Activated CD4-positive, alpha-beta T cell treated with anti-CD3 and anti-CD28 coated beads, Interleukin-2, Interleukin-4, amounts not matched to agents 100 ng/mL and 50 ng/mL, durations not matched to agents 16 hours and 8 hours (primary cell): ENCODE results near the gene ATP13A1.

Source experiments
- DNase-seq: peaks from one replicate; pipeline ENCODE4 v3.0.0-alpha.2; 2020; ENCODE audit warnings: low spot score

ATP13A1 gene

DNA sequence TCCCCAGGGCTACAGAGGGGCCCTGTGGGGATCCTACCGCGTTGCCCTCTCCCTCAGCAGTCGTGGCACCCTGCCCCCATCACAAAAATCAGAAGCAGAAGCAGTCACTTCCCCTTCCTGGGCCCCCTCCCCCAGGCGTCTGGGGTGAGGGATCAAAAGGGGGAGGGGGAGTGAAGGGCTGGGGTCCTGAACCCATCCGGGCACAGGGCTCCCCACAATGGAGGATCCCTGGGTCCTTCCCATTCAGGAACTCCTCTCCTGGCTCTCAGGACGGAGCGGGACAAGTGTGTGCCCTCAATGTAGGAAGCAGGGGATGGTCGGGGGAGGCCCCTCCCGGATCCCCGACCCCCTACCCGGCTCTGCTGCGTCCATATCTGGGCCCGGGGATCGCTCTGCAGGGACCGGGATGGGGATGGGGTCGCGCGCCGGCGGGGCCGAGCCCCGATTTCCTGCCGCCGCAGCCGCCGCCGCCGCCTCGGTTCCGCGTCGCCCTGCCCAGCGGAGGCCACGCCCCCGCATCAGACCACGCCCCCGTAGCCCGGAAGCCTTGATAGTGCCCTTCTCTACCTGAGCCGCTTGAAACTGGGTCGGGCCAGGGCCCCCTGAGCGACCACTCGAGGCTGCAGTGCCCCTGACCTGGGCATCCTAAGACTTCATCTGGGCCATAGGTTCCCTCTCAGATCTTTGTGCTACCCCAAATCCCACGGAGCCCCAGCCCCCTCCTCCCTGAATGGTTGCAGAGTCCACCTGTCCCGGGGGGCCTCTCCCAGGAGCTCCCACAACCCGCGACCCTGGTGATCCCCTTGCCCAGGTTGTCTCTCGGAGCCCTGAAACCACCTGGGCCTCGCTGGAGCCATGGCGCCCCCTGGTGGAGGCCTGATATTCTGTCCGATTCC, 20.1 kb downstream of the ATP13A1 start, which contains the start of gene GMIP:
Gene GMIP, minus strand, starts transcription at position 500 of the 896 bp plus-strand sequence. Its CDS starts 128 bp downstream, at position 372.
- peak; percentile 86 for DNase-seq

DNA sequence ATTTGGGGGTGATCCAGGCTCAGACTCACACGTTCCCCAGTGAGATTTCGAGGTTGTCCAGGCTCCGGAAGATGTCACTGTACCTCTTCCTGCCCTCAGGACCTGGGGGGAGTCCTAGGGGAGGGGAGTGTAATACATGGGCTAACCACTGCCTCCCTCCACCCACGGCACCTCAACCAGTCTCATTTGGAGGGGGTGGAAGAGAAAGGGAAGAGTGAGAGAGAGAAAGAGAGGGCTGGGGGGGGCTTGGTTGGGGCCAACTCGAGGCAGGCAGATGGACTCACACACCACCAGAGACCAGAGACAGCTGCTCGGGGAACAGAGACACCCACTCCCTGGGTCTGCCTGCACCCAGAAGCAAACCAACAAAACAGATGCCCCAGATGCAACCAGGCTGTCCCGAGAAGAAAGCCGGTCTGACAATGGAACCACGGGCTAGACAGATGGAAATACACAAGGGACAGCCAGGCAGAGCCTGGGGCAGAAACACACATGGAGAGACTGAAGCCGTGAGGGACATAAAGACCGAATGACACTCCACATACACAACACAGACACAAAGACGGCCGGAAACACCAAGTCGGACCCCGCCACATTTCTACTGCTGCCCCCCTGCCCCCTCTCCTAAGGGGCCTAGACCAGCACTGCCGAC, 20.8 kb downstream of the ATP13A1 start:
- DNase-seq, result peak; percentile 42

DNA sequence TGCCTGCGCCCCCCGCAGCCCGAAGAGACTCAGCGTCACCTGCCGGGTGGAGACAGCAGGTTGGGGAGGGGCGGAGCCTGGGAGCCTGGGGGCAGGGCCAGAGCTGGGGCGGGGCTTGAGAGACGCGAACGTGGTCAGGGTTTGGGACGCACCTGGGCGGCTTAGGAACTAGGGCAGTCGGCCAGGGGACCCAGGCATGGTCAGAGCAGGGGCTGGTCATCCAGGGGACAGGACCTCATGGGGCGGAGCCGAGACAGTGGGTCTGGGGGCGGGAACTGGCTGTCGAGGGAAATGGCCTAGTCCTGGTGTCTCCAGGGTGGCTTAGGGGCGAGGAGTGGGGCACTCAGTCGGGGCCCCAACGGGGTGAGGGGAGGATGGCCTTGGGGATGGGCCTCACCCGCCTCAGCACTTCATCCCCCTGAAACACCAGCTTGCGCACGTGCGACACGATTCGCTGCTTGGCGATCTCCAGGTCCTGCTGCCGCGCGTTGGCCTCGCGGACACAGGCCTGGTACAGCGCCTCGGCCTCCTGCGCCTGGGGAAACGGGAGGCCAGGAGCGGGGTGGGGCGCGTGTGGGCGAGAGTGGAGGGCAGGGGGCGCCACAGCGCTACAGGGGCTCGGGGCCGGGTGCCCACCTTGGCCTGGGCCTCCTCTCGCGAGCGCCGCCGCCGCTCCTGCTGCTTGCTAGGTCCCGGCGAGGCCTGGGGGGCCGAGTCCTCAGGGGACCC, 25.8 kb downstream of the ATP13A1 start:
- DNase-seq, result no peak

DNA sequence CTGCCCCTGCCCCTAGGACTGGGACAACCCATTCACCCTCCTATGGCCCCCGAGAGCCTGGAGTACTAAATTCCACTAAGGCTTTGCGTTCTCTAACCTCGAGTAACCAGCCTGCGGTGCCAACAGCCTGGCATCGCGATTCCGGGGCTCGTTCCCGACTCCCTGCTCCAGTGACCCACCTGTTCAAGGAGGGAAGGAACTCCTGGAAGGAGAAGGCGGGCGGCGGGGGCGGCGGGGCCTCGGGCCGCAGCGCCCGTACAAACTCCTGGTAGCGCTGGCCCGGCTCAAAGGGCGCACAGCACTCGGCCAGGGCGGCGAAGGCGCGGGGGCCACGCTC, 26.3 kb downstream of the ATP13A1 start:
- DNase-seq, result no peak

DNA sequence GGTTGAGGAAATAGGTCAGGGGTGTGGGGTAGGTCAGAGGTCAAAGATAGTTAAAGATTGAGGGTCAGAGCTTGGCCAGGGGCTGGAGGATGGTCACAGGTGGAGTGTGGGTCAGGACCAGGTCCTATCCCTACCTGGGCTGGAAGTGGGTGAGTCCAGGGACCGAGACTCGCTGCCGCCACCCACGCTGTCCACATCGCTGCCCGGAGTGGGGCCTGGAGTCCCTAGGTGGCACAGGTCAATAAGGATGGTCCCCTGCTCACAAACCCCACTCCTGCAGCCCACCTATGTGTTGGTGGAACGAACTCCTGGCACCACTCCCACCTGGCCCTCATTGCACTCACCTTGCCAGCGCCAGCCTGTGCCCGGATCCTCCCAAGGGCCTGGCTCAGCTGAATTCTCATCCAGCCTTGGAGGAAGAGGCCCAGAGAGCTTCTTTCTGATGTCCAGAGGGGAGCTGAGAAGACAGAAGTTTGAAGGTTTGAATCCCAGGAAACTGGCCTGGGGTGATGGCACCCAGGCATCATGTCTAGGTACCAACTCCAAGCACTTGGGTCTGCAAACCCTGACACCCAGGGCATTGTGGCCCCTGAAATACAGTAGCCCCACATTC, 26.8 kb downstream of the ATP13A1 start:
- DNase-seq, result no peak

DNA sequence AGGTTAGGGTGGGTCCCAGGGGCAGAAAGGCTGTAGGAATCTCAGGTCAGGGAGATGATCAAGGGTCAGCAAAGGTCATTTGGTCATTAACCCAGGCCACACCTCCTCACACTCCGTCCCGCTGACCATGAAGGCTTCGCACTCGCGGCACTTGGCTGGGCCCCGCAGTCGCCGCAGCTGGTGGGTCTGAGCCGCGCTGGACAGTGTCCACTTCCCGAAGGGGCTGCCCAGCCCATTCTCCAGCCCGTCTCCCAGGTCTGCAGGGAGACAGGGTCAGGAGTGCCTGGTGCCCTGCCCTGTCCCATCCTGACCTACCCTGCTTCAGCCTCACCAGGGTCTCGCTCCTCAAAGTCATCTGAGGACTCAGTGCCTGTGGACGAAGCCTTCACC, 28.2 kb downstream of the ATP13A1 start:
- no peak for DNase-seq

DNA sequence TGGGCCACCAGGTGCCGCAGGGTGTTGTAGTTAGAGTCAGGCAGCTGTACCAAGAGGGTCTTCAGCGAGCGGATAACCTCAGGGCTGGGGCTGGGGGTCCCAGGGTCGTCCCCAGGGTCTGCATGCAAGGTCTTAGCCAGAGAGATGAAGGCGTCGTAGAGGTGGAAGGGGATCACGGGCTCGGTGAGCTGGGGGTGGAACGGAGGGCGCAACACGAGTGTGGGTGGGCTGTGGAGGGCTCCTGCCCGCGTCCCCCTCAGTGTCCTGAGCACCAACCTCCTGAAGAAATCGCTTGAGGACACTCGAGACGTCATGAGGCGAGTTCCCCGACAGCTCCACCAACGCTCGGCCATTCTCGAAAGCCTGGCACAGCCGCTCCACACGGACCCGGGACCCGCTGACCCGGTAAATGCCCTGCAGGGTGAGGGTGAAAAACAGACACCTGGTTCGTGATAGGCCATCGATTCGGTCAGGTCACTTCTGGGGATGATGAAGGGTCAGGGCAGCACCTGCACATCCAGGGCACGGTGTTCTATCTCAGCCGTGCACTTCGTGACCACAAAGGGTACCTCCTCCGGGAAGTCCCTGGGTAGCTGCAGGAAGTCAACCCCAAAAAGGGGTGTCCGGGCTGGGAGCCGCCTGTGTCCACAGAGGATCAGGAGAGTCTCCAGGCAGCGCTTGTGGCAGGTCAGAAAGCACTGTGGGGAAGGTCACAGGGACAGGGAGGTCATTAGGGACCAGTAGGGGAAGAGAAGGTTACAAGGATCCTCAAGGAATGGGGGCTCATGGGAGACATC, 28.8 kb downstream of the ATP13A1 start:
- DNase-seq, result no peak

DNA sequence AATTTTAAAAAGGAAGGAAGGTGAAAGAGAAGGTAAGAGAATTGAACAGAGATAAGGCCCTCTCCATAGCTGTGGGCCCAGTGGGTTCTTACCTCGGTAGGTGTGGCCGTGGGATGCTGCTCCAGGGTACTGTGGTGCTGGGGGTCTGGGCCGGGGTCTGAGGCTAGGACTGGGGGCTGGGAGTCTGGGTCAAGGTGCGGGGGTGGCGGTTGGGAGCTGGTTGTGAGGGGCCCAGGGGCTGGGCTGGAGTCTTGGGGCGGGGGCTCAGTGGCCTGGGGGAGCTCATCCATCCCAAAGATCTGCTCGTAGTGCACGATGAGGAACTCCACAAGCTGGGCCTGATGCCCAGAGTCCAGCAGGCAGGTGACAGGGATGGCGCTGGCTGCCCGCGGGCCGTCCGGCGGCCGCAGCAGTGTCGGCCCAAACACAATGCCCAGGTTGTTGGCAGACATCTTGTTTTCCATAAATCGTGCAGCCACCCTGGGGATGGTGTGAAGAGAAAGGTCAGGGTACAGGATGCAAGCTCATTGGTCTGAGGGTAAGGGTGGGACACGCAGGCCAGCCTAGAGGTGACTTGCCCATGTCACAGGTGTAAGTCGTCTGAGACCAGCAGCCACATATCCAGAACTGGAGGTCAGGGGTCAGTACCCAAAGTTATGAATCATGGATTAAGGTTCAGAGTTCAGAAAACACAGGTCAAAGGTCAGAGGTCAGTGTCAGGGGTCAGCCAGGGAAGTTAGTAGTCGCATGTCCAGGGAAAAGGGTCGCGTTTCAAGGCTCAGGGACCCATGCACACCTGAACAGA, 29.6 kb downstream of the ATP13A1 start:
- no peak for DNase-seq

DNA sequence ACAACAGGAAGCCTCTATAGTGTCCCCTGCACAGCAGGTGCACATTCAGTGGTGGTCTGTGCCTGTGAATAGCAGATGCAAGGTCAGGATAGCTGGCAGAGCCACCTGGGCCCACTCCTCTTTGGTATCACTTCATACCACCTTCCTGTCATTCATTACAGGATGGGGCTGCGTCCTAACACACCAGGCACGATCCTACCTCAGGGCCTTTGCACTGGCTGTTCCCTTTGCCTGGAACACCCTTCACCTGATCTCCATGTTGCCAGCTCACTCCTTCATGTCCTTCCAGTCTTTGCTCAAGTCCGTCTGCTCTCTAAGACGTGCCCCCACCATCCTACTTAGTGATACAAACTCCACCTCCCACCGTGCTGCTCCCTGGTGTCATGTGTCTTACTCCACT, 30.8 kb downstream of the ATP13A1 start:
- DNase-seq, result no peak

DNA sequence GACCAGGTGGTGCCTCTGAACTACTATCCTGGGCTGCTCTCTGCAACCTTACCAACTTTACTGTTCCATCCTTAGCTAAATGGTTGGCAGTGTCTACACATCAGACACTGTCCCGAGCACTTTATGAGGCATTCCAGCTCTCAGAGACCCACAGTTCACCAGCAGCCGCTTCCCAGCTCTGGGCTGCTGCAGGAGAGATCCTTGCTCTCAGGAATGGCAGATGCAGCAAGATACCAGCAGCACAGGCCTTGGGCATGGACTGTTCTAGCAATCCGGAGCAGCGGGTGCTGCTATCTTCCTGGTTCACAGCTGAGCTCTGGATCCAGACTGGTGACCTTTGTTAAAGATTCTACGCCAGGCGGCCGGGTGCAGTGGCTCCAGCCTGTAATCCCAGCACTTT, 32.1 kb downstream of the ATP13A1 start:
- DNase-seq, result no peak

DNA sequence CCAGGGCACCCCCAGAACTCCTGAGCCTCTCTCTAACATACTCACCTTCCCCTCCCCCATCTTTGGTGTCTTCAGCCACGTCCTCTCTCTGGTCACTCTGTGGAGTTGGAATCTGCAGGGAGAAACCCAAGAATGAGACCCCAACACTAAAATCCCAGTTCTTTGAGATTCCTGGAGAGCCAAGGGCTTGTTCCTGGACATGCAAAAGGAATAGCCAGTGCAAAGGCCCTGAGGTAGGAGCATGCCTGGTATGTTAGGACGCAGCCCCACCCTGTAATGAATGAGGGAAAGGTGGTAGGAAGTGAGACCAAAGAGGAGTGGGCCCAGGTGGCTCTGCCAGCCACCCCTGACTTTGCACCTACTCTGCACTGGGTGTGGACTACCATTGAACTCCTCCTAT, 33.0 kb downstream of the ATP13A1 start:
- no peak for DNase-seq

DNA sequence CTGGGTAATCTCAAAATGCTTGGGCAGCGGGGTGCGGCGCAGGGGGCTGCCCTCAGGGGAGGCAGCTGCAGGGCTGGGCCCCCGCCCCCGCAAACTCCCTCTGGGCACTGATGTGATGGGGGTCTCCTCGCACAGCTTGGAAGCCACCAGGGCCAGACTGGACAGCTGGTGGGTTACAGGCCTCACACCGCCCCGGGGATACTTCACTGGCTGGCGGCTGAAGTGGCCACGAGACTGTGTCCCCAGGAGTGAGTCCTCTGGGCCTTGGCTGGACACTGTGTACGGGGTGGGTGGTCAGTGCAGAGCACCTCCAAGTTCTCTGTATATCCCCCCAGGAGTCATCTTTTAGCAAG, 33.4 kb downstream of the ATP13A1 start:
- no peak for DNase-seq

DNA sequence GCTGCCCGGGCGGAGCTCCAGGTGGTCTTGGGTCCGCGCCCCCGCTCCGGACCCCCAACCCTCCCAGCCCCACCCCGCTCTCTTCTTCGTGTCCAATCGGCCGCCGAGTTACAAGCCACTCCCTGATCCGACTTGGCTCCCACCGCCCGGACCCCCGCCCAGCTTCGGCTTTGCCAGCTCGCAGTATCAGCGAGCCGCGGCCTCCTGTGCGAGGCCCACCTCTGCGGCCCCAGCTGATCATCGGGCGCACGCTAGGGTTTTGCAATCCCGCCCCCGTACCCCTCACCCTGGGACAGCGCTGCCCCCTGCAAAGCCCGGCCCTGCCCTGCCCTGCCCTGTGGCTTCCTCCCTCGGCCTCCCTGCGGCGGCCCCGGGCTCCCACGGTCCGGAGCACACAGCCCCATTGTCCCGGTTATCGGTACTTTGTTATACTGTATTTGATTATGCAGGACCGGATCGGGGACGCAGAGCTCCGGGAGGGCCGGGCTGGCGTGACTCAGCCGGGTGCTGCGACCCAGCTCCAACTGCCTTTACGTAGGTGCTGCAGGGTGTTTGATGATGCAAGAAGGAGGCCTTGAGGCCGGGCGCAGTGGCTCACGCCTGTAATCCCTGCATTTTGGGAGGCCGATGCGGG, 34.9 kb downstream of the ATP13A1 start:
- peak; percentile 16 for DNase-seq

DNA sequence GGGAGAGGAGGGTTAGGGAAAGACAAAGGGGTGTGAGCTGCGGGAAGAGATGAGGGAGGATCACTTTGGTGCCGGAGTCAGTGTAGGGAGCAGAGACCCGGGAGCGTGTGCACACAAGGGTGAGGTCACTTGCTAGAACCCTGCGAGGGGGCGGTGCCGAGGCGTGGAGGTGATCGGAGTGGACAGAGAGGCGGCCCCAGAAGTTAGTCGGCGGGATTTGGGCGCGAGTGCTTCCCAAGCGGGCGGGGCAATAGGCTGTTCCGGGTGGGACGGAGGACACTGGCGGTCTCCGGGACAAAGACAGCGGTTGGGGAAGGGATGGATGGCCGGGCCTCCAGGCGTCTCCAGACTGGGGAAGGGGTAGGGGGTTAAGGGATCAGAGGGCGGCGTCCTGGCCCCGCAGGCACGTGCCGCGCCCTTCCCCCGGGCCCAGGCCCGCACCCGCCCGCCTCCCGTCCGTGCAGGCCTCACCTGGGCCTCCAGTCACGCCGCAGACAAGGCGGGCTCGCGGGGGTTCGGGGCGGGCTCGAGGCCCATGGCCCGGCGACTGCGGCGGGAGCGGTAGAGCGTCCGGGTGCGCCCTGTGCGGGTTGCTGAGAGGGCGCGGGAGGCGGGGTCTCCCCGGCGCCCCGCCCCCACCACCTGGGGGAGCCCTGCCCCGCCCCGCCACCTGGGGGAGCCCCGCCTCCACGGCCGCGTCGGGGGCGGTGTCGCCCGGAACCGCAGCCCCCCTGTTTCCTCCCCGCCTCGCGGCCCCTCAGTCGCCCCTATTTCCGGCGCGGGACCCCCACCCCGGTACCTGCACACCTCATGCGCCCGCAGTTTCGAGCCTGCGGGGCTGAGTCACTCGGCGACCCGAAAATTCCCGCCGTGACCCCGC, 35.6 kb downstream of the ATP13A1 start, which contains the start of gene LPAR2:
Gene LPAR2, minus strand, starts transcription at position 600 of the 880 bp plus-strand sequence. CDS start 945 bp downstream, outside the sequence.
- DNase-seq, result peak; percentile 57

DNA sequence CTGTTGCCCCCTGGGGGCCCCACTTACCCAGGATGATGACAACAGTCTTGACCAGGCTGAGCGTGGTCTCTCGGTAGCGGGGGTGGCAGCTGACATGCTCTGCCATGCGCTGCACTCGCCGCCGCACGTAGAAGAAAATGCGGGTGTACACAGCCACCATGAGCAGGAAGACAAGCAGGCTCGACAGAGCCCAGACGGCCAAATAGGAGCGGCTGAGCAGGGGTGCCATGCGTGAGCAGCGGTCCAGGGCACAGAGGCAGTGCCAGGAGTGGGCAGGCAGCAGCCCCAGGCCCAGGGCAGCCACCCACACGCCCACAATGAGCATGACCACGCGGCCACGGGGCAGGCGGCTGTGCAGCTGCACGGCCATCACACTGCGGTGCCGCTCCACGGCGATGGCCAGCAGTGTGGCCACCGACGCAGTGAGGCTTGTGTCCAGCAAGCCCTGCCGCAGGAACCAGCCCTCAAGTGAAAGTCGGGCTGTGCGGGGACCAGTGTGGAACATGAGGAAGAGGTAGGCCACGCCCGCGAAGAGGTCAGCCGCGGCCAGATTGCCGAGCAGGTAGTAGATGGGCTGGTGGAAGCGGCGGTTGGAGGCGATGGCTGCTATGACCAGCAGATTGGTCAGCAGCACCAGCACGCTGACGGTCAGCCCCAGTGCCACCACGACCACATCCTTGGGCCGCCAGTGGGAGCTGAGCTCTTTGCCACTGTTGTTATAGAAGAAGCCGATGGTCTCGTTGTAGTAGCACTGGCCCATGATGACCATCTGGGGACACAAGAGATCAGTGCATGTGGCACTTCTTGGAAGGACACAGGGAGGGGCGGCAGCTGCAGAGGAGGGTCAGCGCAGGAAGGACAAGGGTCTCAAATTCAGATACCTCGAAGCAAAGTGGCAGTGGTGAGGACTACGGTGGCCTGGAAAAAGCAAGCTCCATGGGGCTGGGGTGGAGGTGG, 36.7 kb downstream of the ATP13A1 start:
- no peak for DNase-seq

DNA sequence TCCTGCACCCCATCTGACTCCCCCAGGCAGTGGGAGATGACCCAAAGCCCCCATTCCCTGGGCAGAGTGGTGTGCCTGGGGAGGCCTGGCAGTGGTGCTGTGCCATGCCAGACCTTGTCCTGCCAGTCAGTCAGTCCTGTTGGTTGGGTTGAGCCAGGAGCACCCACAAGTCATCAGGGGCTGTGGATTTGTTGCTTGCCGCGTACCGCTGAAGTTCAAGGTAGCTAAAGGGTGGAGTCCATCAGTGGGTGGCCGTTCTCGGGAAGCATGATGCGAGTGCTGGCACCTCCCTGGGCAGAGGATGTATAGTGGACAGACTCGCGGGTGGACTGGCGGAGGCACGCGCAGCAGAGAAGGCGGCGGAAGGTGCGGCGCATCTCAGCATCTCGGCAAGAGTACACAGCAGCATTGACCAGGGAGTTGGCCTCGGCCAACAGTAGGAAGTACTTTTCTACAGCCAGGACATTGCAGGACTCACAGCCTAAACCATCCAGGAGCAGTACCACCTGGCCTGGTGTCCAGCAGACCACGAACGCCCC, 39.4 kb downstream of the ATP13A1 start:
- no peak for DNase-seq

DNA sequence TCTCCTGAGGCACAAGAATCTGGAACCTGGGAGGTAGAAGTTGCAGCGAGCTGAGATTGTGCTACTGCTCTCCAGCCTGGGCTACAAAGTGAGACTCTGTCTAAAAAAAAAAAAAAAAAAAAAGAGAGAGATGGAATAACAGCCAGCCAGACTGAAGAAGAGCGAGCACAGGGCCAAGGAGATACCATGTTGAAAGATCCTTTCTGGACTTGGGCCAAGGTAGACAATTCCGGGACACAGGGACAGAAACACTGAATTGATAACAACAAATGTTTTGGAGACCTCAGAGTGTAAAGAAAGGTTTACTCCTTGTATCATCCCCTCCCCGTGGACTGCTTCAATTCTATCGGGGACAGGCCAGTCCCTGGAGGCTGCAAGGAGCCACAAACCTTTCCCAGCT, 40.1 kb downstream of the ATP13A1 start:
- no peak for DNase-seq

DNA sequence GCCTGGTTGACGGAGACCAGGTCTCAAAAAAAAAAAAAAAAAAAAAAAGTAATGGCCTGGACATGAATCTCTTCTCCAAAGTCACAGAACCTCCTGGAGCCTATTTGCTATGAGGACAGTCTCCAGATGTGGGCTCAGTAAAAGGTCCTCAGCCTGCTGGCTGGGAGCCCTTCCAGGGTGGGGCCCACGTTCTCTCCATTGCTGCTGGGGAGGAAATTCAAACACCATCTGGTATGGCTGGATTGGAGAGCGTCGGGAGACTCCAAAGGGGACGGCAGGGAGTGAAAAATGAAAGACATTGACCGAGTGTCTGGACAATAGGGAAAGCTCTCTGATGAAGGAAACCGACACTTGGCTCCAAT, 43.6 kb downstream of the ATP13A1 start:
- DNase-seq, result no peak
